ENCODE results near the gene ERICH2.
"Not testable (repeated sequence)": the region's sequence is repeated elsewhere in the genome, so short reads cannot be mapped to it uniquely, and the experiment has no call there.

Gene ERICH2

DNA sequence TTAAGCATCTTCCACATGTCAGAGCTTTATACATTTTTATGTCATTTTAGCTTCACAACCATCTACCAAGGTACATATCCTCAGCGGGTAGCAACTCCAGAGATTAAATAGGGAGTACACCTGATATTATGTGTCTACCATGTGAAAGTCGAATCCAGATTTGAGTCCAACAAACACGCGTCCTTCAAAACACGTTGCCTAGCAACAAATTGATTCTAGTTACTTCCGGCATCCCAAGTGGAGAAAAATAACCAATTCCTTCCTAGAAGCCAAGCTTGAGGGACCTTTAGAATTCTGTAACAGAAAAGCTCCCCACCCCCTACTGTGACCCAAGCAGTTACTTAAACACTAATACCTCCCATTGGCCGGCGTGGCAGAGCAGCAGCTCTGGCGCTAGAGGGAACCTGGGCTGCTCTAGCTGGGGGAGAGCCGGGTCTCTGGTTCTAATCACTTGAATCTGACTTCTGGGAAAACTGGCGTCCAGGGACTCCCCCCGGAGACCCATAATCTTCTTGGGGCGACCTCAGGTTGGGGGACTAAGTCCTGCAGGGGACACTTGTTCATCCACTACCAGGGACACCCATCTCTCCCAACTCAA, at the start of gene ERICH2:
Gene ERICH2, plus strand, starts transcription at position 371 of the 598 bp plus-strand sequence. CDS start 304 bp downstream, outside the sequence.
- peak; percentile 28 for DNase-seq

DNA sequence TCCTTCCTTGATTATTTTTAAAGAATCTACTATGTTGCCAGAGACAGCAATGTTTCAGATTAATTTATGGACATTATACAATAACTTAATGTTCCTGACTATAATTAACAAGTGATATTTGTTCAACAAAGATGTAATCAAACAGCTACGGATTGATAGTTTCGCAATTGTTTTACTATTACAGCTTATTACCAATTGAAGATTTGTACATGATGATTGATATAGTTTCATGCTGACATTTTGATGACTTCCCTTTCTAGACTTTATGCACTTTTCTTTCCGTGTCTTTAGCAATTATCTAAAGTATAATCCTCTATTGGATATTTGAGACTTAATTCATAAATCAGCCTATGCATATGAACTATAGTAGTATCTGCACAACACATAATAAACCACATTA, 48.5 kb upstream of the ERICH2 start:
- DNase-seq: no peak

DNA sequence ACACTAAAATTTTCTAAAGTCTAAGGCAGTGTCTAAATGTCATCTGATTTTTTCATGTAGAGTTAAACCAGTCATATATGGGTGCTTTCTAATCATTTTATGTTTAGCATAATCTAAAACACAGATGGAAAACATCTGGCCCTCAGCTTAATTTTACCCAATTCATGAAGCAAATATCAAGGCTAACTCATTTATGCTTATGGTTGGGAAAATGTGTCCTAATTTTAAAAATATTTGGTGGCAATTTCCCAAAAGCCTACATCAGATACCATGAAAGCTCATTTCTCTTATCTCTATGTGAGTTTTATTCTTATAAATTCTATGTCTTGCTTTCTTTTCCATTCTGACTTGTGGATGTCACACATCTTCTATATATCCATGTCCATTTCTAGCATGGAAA, 47.9 kb upstream of the ERICH2 start:
- no peak for DNase-seq

GRCh38 chr2:170723446-170723958, 46.7 kb upstream of the ERICH2 start:
- DNase-seq: no peak

DNA sequence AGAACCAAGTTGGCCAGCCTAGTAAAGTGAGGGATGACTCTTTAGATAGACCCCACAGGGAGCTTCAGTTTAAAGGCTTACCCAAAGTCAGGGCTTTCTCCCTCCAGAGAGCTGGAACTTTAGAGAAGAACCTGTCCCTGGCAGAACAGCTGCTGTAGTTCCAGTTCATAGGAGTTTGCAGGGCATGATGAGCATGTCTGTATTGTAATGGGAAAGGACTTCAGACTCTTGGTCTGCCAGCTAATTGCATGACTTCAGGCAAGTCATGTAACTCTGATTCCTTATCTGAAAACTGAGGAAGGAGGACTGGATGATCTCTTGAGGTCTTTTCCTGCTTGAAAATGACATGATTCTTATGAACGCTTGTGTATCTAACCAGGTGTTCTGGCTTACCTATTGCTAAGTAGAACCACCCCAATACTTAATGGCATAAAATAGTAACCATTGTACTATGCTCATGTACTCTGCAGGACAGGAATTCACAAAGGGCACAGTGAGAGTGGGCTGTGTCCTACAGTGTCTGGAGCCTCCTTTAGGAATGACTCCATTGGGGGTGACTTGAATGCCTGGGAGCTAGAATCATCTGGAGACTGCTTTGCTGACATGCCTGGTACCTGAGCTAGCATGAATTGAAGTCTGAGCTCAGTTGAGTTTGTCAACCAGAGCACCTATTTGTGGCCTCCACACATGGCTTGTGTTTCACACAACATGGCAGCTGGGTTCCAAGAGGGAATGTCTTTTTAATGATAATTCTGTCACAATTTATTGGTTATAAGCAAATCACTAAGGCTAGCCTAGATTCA, 36.2 kb upstream of the ERICH2 start:
- DNase-seq: no peak

DNA sequence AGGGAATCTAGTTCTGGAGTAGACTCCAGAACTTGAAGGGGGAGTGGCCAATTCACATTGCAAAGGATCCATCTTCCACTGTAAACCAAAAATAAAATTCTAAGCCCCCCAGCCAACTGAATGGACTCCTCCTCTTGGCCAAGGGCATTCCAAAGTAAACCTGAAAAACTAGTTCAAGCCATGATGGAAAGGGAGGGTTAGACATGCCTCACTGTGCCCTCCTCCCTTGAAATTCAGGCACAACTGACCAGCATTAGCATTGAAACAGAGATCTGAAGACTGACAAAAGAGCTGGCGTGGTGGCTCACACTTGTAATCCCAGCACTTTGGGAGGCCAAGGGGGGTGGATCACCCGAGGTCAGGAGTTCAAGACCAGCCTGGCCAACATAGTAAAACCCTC, 35.6 kb upstream of the ERICH2 start:
- not testable (repeated sequence) for DNase-seq

DNA sequence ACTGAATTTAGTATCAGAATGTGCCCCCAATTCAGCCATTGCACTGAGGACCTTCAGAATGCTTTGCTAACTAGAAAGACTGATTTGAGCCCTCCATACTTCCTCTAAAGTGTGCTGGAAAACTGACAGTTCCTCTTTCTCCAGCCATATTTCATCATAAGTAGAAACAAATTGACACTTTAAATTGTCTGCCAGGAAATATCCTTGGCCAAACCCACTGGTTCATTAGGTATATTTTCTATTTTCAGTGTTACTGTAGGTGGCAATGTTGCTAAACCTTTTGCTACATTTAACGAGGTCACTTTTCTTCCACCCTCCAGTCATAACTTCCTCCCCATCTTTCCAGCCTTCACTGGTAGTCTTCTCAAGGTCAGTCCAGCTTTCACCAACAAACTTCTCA, 33.5 kb upstream of the ERICH2 start:
- no peak for DNase-seq

DNA sequence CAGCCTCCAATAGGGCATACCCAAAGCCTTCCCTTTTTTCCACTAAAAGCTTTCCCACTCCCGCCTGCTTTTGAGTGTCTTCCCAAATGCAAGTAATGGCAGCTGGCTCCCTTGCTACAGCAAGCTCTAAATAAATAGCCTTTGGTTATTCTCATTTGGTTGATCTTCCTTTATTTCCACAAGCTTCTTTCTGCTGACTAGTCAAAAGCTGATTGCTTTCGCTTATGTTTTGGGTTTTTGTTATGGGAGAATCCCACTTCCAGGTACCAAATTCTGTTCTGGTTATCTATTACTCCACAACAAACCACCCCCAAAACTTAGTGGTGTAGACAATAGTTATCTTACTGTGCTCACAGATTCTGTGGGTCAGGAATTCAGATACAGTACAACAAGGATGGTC, 32.8 kb upstream of the ERICH2 start:
- DNase-seq: no peak

GRCh38 chr2:170737821-170738220, 32.4 kb upstream of the ERICH2 start:
- no peak for DNase-seq

DNA sequence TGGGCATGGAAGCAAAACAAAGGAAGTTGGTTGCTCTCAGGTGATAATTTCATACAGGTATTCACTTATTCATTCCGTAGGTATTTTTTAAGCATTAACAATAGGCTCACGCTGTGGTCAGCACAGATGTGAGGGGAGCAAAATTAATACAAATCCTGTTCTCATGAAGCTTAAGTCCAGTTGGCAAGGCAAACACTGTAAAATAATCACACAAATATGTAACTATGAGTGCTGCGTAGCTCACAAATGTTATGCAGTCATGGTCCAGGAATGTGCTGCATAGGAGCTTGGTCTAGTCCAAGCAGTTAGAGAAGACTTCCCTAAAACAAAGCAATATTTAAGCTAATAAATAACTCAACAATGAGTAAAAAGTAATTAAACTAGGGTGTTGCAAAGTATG, 31.1 kb upstream of the ERICH2 start:
- no peak for DNase-seq

- no peak for DNase-seq
These were observed 30.6 kb upstream of the ERICH2 start for GRCh38 chr2:170739507-170740046.

- DNase-seq: no peak
These were observed 29.5 kb upstream of the ERICH2 start for GRCh38 chr2:170740660-170741059.

DNA sequence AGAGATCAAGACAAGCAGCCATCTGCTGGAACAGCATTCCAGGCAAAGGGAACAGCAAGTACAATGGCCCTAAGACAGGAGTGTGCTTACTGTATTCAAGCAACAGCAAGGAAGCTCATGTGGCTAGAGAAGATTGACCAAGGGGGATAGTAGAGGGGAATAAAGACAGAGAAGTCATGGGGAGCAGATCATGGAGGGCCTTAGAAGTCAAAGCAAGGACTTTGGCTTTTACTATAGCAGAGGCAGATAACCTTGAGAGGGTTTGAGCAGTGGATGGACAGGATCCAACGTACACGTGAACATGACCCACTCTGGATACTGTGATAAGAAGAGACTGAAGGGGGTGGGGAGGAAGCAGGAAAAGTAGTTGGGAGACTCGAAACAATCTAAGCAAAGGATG, 28.2 kb upstream of the ERICH2 start:
- no peak for DNase-seq

- no peak for DNase-seq
These were observed 27.2 kb upstream of the ERICH2 start for GRCh38 chr2:170742896-170743529.

DNA sequence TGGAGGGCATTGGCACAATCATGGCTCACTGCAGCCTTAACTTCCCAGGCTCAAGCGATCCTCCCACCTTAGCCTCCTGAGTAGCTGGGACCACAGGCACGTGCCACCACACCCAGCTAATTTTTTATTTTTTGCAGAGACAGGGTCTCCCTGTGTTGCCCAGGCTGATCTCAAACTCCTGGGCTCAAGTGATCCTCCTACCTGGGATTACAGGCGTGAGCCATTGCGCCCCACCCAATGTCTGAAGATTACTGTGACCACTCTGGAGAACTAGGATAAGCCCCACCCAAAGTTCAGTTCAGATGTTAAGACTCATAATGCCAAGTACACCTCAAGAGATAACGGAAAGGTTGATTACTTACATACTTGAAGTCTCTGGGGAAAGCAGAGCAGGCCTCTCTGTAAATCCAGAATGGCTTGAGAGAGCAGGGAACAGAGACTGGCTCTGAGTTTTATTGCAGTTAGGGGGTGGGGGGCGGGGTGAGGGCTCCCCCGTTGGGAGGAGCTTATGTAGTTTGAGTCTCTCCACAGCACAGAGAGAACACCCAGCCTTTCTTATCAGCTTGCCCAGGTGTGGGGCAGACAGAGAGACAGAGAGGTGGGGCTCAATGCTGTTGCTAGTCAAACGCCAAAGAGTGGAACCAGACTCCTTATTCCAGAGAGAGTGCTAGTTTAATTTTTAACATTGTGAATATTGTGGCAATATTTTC, 26.5 kb upstream of the ERICH2 start:
- DNase-seq: no peak

DNA sequence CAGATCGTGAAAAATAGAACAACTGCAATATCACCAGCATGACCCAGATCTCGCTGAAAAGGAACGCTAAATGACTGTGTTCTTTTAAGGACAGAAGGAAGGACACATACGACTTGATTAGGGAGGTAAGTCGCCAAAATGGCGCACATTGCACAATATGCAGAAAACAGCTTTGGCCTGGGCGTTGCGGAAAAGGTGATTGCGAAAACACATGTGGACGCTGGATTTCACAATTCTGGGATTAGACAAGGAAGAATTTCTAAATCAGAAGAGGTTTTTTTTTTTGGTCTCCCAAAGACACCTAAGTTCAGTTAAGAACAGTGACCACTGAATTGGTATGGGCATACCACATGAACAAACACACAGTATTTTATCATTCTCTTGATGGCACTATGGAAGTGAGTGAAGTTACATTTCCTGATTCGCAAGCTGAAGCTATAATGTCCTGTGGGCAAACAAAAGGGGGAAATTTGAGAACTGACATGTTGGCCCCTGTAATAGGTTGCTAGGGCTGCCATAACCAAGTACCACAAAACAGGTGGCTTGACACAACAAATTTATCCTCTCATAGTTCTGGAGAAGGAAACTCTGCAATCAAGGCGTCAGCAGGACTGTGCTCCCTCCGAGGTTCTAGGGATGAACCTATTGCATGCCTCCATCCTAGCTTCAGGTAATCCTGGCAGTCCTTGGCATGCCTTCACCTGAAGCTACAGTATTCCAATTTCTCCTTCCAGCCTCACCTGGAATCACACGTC, 25.8 kb upstream of the ERICH2 start:
- DNase-seq: no peak

DNA sequence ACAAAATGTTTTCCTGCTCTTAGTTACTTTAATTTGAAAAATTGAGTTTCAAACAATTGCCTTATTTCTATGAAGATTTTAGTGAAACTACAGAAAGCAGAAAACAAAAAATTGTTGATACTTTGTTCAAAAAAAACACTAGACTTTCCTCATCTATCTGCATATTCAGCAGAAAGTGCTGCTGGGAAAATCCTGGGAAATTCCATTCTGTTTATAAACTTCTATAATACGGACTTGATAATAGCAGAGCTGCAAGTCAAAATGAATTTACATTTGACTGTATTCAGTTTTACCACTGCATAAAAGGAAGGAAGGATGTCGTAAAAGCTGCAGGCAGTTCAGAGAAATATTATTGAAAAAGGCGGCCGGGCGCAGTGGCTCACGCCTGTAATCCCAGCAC, 24.9 kb upstream of the ERICH2 start:
- no peak for DNase-seq

DNA sequence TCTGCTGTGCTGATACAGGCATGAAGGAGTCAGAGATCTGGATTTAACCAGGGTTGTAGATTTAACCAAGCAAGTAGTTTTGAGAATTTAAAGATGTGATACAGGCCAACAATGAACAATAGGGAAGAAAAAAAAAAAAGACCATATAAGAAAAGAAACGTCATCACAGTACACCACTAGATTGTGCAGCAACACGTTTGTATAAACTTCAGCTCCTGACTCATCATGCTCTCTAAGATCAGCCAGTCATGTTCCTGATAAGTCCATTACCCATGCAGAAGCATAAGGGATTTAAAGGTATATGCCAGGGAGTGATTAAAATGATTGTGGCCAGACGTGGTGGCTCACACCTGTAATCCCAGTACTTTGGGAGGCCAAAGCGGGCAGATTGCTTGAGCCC, 22.3 kb upstream of the ERICH2 start:
- DNase-seq: no peak

GRCh38 chr2:170751555-170751954, 18.6 kb upstream of the ERICH2 start:
- DNase-seq: not testable (repeated sequence)

- DNase-seq: no peak
These were observed 8.6 kb upstream of the ERICH2 start for GRCh38 chr2:170761572-170761971.

DNA sequence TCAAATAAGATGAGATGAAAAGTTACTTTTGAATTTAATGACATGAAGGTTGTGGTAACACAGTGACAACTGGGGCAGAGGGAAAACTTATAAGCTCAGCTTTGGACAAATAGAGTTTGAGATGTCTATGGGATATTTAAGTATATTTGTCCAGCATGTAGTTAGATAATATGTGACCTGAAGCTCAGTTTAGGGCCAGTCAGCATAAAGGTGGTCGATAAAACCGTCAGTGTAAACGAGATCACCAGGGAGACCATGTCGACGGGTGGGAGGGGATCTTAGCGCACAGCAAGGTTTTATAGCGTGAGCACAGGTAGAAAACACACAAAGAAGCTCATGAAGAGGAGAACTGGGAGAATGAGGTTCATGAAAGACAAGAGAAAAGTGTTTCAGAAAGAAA, 7.4 kb upstream of the ERICH2 start:
- DNase-seq: no peak

- no peak for DNase-seq
These were observed 6.9 kb upstream of the ERICH2 start for GRCh38 chr2:170763232-170763631.
